Measurements from ENCODE around the gene LPP.

DNA sequence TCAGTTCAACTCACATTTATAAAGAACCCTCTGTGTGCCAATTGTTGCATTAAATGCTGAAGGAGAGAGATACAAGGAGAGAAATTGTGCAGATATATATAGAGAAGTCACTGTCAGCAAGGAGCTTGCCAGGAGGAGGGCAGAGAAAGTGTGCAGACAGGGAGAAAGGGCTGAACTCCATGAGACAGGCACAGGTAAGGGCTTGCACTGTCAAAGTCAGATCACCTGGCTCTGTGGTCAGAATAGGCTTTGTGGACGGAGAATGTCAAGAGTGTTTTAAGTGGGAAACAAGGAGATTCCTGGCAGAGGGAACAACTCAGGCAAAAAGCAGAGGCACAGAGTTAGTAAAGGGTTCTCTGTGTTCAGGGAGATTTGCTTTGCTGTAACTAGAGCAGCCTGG is 714.8 kb downstream of the LPP start:
- TF ChIP-seq, protein P1, sequence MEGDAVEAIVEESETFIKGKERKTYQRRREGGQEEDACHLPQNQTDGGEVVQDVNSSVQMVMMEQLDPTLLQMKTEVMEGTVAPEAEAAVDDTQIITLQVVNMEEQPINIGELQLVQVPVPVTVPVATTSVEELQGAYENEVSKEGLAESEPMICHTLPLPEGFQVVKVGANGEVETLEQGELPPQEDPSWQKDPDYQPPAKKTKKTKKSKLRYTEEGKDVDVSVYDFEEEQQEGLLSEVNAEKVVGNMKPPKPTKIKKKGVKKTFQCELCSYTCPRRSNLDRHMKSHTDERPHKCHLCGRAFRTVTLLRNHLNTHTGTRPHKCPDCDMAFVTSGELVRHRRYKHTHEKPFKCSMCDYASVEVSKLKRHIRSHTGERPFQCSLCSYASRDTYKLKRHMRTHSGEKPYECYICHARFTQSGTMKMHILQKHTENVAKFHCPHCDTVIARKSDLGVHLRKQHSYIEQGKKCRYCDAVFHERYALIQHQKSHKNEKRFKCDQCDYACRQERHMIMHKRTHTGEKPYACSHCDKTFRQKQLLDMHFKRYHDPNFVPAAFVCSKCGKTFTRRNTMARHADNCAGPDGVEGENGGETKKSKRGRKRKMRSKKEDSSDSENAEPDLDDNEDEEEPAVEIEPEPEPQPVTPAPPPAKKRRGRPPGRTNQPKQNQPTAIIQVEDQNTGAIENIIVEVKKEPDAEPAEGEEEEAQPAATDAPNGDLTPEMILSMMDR (IDR thresholded peaks at IDR 0.05; ENCODE audit: insufficient read depth, low read length): no peak
- TF ChIP-seq POLR2AphosphoS5 (IDR thresholded peaks at IDR 0.05; ENCODE audit: low read depth): no peak
- TF ChIP-seq, protein P2, sequence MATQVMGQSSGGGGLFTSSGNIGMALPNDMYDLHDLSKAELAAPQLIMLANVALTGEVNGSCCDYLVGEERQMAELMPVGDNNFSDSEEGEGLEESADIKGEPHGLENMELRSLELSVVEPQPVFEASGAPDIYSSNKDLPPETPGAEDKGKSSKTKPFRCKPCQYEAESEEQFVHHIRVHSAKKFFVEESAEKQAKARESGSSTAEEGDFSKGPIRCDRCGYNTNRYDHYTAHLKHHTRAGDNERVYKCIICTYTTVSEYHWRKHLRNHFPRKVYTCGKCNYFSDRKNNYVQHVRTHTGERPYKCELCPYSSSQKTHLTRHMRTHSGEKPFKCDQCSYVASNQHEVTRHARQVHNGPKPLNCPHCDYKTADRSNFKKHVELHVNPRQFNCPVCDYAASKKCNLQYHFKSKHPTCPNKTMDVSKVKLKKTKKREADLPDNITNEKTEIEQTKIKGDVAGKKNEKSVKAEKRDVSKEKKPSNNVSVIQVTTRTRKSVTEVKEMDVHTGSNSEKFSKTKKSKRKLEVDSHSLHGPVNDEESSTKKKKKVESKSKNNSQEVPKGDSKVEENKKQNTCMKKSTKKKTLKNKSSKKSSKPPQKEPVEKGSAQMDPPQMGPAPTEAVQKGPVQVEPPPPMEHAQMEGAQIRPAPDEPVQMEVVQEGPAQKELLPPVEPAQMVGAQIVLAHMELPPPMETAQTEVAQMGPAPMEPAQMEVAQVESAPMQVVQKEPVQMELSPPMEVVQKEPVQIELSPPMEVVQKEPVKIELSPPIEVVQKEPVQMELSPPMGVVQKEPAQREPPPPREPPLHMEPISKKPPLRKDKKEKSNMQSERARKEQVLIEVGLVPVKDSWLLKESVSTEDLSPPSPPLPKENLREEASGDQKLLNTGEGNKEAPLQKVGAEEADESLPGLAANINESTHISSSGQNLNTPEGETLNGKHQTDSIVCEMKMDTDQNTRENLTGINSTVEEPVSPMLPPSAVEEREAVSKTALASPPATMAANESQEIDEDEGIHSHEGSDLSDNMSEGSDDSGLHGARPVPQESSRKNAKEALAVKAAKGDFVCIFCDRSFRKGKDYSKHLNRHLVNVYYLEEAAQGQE (IDR thresholded peaks at IDR 0.05; ENCODE audit: insufficient replicate concordance, low read depth): no peak
